RPMI8226 (cell line): ENCODE results near the gene ANO4.

Experiments used
- DNase-seq: peaks from one replicate; pipeline ENCODE4 v3.0.0-alpha.2; 2015

The ANO4 gene

DNA sequence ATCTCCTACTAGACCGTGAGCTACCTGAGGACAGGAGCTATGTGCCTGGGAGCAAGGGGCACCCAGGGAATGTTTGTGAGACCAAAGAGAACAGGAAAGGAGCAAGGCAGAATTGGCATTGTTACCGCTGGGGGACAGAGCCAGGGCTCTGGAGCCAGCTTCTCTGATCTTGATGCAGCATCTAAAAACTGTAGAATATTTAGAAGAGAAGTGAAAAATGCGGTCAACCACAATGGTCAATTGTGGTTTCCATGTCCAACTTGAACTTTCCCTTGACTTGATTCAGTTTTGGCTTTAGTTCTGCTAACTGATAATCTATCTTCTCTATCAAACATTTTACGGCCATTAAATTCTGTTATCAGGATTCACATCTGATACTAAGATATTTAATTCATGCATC lies 201.2 kb downstream of the ANO4 start:
- peak; percentile 58 for DNase-seq

DNA sequence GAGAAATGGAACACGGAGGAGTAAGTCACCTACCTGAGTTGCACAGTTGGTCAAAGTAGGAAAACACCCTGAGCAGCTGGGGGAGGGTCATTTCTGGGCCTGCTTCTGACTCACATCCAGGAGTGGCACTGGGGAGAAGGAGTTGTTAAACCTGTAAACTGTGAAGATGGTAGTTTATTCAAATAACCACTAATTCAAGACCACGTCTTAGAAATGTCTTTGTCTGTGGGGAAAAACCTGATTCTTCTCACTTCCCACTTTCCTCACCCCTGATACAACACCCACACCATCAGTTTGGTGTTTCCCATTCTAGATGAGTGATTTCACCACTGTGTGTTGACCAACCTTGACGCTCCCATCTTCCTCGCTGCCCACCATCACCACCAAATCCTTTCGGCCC lies 207.1 kb downstream of the ANO4 start:
- DNase-seq: no peak

DNA sequence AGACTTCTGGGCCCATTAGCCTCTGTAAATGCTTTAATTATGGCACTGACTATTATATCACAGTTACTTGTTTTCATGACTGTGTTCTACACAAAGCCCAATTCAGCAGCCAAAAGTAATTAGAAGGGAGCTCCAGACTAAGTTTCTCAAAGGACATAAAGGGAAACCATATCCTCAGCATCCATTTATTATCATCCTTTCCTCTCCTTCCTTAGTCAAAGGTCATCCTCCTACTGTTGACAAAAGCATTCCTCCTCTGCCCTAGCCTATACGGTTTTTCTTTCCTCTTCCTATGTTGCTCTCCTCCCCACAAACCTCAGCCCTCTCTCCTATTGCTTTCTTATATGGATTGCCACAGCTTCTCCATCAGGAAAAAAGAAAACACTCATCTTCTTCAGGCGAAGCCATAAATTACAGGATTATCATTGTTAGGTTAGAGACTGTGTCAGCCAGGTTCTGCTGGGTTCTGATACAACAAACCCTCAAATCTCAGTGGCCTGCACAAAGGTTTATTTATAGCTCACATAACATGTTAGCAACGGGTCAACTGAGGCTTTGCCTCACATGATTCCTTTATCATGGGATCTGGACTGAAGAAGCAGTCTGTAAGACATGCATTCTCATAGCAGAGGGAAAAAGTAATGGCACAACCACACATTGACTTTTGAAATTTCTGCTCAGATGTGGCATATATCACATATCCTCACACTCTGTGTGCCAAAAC lies 208.3 kb downstream of the ANO4 start:
- no peak for DNase-seq

GRCh38 chr12:101004898-101005297 lies 210.3 kb downstream of the ANO4 start:
- no peak for DNase-seq

- DNase-seq: no peak
Measured at GRCh38 chr12:101009274-101009673, 214.7 kb downstream of the ANO4 start.

- DNase-seq: no peak
Measured at GRCh38 chr12:101010896-101011295, 216.3 kb downstream of the ANO4 start.

- no peak for DNase-seq
Measured at GRCh38 chr12:101013993-101014392, 219.4 kb downstream of the ANO4 start.

- DNase-seq: no peak
Measured at GRCh38 chr12:101015044-101015443, 220.5 kb downstream of the ANO4 start.

DNA sequence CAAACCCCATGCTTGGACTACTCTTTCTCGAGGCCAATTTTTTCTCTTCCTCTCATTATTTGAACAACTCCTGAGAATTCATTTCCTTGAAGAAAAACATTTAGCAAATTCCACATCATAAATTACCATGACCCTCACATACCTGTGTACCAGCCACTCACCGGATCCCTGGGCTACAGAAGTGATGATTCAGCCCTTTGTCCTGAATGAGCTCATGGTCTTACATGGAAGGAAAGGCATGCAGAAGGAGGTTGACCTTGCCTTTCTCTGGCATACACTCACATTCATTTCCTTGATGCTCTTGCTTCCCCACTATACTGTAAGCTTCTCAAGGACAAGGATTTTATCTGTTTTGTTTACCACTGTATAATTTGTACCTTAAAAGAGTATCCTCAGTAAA lies 224.0 kb downstream of the ANO4 start:
- no peak for DNase-seq

DNA sequence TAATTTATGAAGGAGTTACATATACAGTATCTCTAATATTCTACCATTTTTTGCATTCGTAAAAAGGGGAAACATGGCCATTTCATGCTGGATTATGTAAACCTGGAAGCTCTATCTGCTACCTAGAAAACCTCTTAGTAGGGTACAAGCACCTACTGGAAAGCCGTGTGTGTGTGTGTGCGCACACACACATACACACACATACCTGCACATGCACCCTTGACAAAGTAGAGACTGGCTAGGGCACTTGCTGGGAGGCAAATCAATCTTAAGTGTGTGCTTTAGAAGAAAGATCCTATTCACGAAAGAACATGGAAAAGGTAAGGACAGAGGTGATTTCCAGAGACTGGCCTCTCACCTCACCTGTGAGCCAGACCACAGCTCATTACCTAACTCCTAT lies 224.6 kb downstream of the ANO4 start:
- no peak for DNase-seq

GRCh38 chr12:101019667-101020066 lies 225.1 kb downstream of the ANO4 start:
- DNase-seq: no peak

DNA sequence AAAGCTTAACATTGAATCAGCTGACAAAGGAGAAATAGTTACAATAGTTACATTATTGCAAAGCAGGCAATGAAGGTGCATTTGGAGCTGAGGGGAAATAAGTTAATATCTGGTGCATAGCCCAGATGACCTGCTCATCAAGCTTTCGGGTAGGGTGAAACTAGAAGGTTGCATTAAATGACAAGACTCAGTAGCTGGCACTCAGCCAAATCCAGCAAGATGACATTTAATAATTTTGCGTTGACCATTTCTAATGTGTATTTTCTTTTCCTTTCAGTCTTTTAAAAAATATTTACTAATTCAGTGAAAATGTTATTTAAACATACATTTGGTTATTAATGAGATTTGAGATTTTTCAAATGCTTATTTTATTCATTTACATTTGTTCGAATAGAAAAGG lies 226.9 kb downstream of the ANO4 start:
- no peak for DNase-seq

DNA sequence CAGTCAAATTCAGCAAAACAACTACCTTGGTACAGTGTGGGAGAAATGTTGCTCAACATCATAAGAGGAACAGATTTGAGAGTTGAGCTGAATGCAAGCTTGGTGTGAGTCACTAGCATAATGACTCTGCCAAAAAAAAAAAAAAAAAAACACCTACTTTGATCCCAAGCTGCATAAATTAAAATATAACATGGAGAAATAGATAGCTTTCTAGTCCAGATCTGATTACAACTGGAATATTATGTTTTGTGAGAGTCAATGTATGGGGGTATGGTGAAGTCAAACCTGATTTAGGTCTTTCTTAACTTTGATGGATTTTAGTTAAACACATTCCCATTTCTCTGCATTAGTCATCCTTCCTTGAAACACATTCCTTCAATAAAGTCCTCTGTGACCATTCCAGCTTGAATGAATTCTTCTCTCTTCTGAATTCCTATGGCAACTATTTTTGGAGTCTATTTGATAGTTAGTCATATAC lies 227.4 kb downstream of the ANO4 start:
- DNase-seq: no peak

- DNase-seq: no peak
Measured at GRCh38 chr12:101027200-101027599, 232.6 kb downstream of the ANO4 start.

DNA sequence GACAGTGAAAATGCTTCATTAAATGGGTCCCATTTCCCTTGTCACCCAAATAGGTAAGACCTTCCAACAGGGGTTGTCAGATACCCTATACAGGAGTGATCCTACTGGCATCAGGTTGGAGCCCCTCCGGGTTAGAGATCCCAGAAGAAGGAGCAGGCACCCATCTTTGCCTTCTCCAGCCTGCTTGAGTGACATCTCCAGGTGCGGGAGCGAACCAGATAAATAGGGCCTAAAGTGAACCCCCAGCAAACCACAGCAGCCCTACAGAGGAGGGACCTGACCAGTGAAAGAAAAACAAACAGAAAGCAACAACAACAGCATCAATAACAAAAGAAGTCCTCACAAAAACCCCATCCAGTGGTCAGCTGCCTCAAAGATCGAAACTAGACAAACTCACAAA lies 233.2 kb downstream of the ANO4 start:
- no peak for DNase-seq

- DNase-seq: no peak
Measured at GRCh38 chr12:101038289-101038871, 243.8 kb downstream of the ANO4 start.

GRCh38 chr12:101039848-101040531 lies 245.4 kb downstream of the ANO4 start:
- no peak for DNase-seq

DNA sequence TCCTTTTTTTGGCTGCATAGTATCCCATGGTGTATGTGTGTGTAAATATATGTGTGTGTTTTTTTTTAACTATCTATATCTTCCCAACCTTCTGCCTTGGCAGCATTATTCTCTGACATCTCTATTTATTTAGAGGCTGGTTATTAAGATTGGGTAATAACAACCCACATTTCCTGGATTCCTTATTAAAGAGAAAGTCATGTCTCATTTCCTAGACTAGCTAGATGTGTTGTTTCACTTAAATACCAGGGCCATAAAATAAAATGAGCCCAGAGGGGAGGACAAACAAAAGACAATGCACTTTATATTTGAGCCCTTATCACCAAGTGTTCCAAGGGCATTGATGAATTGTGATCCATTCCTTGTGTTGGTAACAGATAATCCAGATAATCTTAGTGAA lies 246.4 kb downstream of the ANO4 start:
- no peak for DNase-seq

- no peak for DNase-seq
Measured at GRCh38 chr12:101042211-101042610, 247.6 kb downstream of the ANO4 start.

DNA sequence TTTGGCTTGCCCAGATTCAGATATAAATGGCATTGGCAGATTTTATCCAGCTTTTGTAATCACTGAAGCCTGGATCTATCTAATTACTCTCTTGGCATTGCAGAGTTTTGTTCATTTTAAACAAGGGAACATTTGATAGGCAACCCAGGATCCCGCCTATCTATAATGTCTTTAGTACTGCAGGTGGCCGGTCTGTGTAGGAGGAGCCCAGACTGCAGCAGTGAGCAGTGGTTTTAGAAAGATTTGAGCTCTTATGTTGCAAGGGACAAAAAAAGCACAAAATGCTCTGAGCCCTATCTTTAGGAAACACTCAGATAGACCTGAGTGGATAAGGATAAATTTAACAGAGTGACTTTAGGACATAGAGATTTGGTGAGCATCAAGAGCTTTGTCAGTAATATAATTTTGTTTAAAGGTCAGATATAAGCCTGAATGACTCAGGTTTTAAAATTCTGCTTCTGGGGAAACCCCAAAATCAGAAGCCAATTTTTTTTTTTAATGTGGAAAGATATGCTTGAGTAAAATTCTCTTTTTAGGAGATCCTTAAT lies 250.0 kb downstream of the ANO4 start:
- no peak for DNase-seq

- no peak for DNase-seq
Measured at GRCh38 chr12:101045486-101046464, 251.2 kb downstream of the ANO4 start.

DNA sequence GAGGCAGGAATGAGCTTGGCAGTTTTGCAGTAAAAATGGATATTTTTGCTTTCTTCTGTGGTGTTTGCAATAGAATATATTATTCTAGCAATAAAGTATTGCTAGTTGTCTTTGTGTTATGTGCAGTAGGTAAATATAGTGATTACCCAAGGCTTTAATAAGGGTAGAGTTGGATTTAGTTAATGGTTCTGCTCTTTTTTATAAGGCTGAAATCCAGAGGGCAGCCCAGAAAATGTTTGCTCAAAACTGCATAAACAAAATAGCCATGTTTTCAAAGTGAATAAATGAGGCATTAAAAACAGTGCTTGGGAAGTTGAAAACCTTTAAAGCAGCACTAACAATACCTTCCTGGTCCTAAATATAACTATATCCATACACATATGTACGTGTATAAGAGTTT lies 253.1 kb downstream of the ANO4 start:
- DNase-seq: no peak

GRCh38 chr12:101050631-101051030 lies 256.1 kb downstream of the ANO4 start:
- DNase-seq: no peak
